H9 (cell line): ENCODE data around the gene PUM1. TPM values are rescaled to one million over a fixed set of nuclear protein-coding genes. Genes with fewer than 3 reads are reported as not detected.
A peak's percentile ranks its signal among the peaks of the same experiment; 100 is the strongest.

Experiments used
- DNase-seq: peaks from one replicate; pipeline ENCODE4 v3.0.0-alpha.2; 2017
- H2AFZ ChIP-seq: one replicate; pipeline ENCODE4 v1.6.1; 2013; ENCODE audit warnings: mild to moderate bottlenecking, low read length, control low read depth, moderate library complexity
- H2AK5ac ChIP-seq: 2 replicates; pipeline ENCODE4 v1.6.1; 2013; ENCODE audit warnings: low read length, control low read depth, mixed read lengths; ENCODE audit not compliant: insufficient read length
- H2BK120ac ChIP-seq: one replicate; pipeline ENCODE4 v1.6.1; 2013; ENCODE audit warnings: low read depth, mild to moderate bottlenecking, low read length, control low read depth, inconsistent platforms; ENCODE audit not compliant: poor library complexity, severe bottlenecking
- H2BK12ac ChIP-seq: 2 replicates; pipeline ENCODE4 v1.6.1; 2013; ENCODE audit warnings: low read length, control low read depth, mixed read lengths, low read depth; ENCODE audit not compliant: insufficient read length
- H2BK15ac ChIP-seq: 2 replicates; pipeline ENCODE4 v1.6.1; 2013; ENCODE audit warnings: low read depth, low read length, control low read depth
- H2BK20ac ChIP-seq: one replicate; pipeline ENCODE4 v1.6.1; 2013; ENCODE audit warnings: low read depth, mild to moderate bottlenecking, low read length, control low read depth, inconsistent platforms; ENCODE audit not compliant: poor library complexity, severe bottlenecking
- H2BK5ac ChIP-seq: 2 replicates; pipeline ENCODE4 v1.6.1; 2013; ENCODE audit warnings: low read length, control low read depth, mixed read lengths; ENCODE audit not compliant: insufficient read length
- H3K14ac ChIP-seq: 2 replicates; pipeline ENCODE4 v1.6.1; 2013; ENCODE audit warnings: low read length, control low read depth; ENCODE audit not compliant: insufficient read depth
- H3K18ac ChIP-seq: 2 replicates; pipeline ENCODE4 v1.6.1; 2013; ENCODE audit warnings: low read depth, mild to moderate bottlenecking, mixed read lengths, low read length, control low read depth; ENCODE audit not compliant: insufficient read length
- H3K23ac ChIP-seq: 2 replicates; pipeline ENCODE4 v1.6.1; 2013; ENCODE audit warnings: low read length, control low read depth, mixed read lengths, low read depth; ENCODE audit not compliant: insufficient read length
- H3K23me2 ChIP-seq: 2 replicates; pipeline ENCODE4 v1.6.1; 2013; ENCODE audit warnings: low read depth, mild to moderate bottlenecking, mixed read lengths, low read length, control low read depth; ENCODE audit not compliant: insufficient read length, poor library complexity, severe bottlenecking
- H3K27ac ChIP-seq: 2 replicates; pipeline ENCODE4 v1.5.1; 2013; ENCODE audit warnings: low read length, control low read depth, mixed read lengths, low read depth; ENCODE audit not compliant: insufficient read length
- H3K27me3 ChIP-seq: 2 replicates; pipeline ENCODE4 v1.6.1; 2013; ENCODE audit warnings: low read length, control low read depth, inconsistent platforms; ENCODE audit not compliant: insufficient read depth
- H3K4ac ChIP-seq: 2 replicates; pipeline ENCODE4 v1.6.1; 2013; ENCODE audit warnings: low read depth, mild to moderate bottlenecking, control low read depth, inconsistent platforms, low read length, moderate library complexity
- H3K4me1 ChIP-seq: 2 replicates; pipeline ENCODE4 v1.6.1; 2013; ENCODE audit warnings: low read length, control low read depth, inconsistent platforms; ENCODE audit not compliant: insufficient read depth
- H3K4me2 ChIP-seq: 2 replicates; pipeline ENCODE4 v1.6.1; 2013; ENCODE audit warnings: low read length, control low read depth, mixed read lengths; ENCODE audit not compliant: insufficient read length, insufficient read depth
- H3K56ac ChIP-seq: 2 replicates; pipeline ENCODE4 v1.6.1; 2013; ENCODE audit warnings: low read depth, mild to moderate bottlenecking, mixed read lengths, low read length, control low read depth; ENCODE audit not compliant: insufficient read length
- H3K79me1 ChIP-seq: 2 replicates; pipeline ENCODE4 v1.6.1; 2013; ENCODE audit warnings: low read depth, mild to moderate bottlenecking, moderate library complexity, low read length, control low read depth, inconsistent platforms; ENCODE audit not compliant: insufficient read depth, poor library complexity, severe bottlenecking
- H3K79me2 ChIP-seq: 2 replicates; pipeline ENCODE4 v1.6.1; 2013; ENCODE audit warnings: low read length, control low read depth, inconsistent platforms; ENCODE audit not compliant: insufficient read depth
- H3K9ac ChIP-seq: 2 replicates; pipeline ENCODE4 v1.6.1; 2013; ENCODE audit warnings: low read length, control low read depth, mixed read lengths; ENCODE audit not compliant: insufficient read length; ENCODE audit errors: extremely low read depth
- H3K9me3 ChIP-seq: one replicate; pipeline ENCODE4 v1.6.1; 2013; ENCODE audit warnings: low read depth, low read length, inconsistent platforms; ENCODE audit not compliant: control insufficient read depth
- H3T11ph ChIP-seq: one replicate; pipeline ENCODE4 v1.6.1; 2013; ENCODE audit warnings: mild to moderate bottlenecking, low read length, control low read depth, inconsistent platforms
- H4K20me1 ChIP-seq: one replicate; pipeline ENCODE4 v1.6.1; 2013; ENCODE audit not compliant: control insufficient read depth, insufficient read length, insufficient read depth
- H4K5ac ChIP-seq: 2 replicates; pipeline ENCODE4 v1.6.1; 2013; ENCODE audit warnings: low read depth, mild to moderate bottlenecking, mixed read lengths, low read length, control low read depth; ENCODE audit not compliant: insufficient read length
- H4K8ac ChIP-seq: replicated peaks from 2 replicates; pipeline ENCODE4 v1.6.1; 2013; ENCODE audit warnings: low read length, control low read depth, mixed read lengths, low read depth; ENCODE audit not compliant: insufficient read length
- H4K91ac ChIP-seq: 2 replicates; pipeline ENCODE4 v1.6.1; 2013; ENCODE audit warnings: low read depth, mild to moderate bottlenecking, moderate library complexity, mixed read lengths, low read length, control low read depth; ENCODE audit not compliant: insufficient read length
- H3K27ac Mint-ChIP-seq, 3 experiments: 2 replicates in 2 of 3; 3 replicates in 1 of 3; pipeline ENCODE4 v1.8.0; 2020 to 2021; ENCODE audit warnings: mixed read lengths in 3 of 3, mild to moderate bottlenecking in 1 of 3, moderate library complexity in 1 of 3
- H3K27me3 Mint-ChIP-seq: 2 replicates; pipeline ENCODE4 v1.8.0; 2021; ENCODE audit warnings: low read depth, mild to moderate bottlenecking, moderate library complexity, mixed read lengths
- H3K36me3 Mint-ChIP-seq, 3 experiments: 2 replicates in 2 of 3; 3 replicates in 1 of 3; pipeline ENCODE4 v1.8.0; 2020 to 2021; ENCODE audit warnings: low read depth in 3 of 3, mixed read lengths in 3 of 3; ENCODE audit not compliant: insufficient read depth in 1 of 3
- H3K4me1 Mint-ChIP-seq, 2 experiments: 2 replicates each; pipeline ENCODE4 v1.8.0; 2020; ENCODE audit warnings: mixed read lengths in 2 of 2
- H3K4me3 Mint-ChIP-seq, 2 experiments: 2 replicates in 1 of 2; 3 replicates in 1 of 2; pipeline ENCODE4 v1.8.0; 2020 to 2021; ENCODE audit warnings: mild to moderate bottlenecking in 2 of 2, mixed read lengths in 2 of 2, moderate library complexity in 1 of 2
- H3K9me3 Mint-ChIP-seq, 2 experiments: 2 replicates in 1 of 2; 3 replicates in 1 of 2; pipeline ENCODE4 v1.8.0; 2020; ENCODE audit warnings: mild to moderate bottlenecking in 2 of 2, mixed read lengths in 2 of 2, moderate library complexity in 1 of 2
- CTCF ChIP-seq: fragments of 200-600 bp; sonication (generic); conservative IDR thresholded peaks from 3 replicates; pipeline ENCODE4 v1.8.0; 2021; ENCODE audit warnings: antibody characterized with exemption, mild to moderate bottlenecking
- whole genome bisulfite sequencing: extraction: QIAGEN DNeasy Blood & Tissue Kit; methylation state at CpG from one replicate; pipeline ENCODE4 v1.1.7; 2013; ENCODE audit warnings: missing lambda C conversion rate, low lambda C conversion rate, mixed read lengths; ENCODE audit not compliant: insufficient read length; ENCODE audit errors: extremely low coverage; 5-methylcytosine and 5-hydroxymethylcytosine counted together
- total RNA-seq: library from RNA; stranded (reverse); gene quantifications from 2 replicates; pipeline ENCODE4 v1.2.1, GENCODE V29; 2021

PUM1 gene
- total RNA-seq, 1 experiment from 2014 or later = 164 TPM

GRCh38 chr1:30955448-30956015, 110.0 kb downstream of the PUM1 start:
- Histone ChIP-seq H3K14ac (no peak overlapping the region), H3T11ph (no peak overlapping the region), H3K23me2 (no peaks in the 10 kb centered on the region), H3K23ac (no peak overlapping the region), H2BK120ac (no peak overlapping the region), H4K8ac (no peak overlapping the region), H4K5ac (no peak overlapping the region), H2BK5ac (no peak overlapping the region), H4K91ac (no peak overlapping the region), H3K9ac (no peak overlapping the region), H2BK15ac (no peak overlapping the region), H3K18ac (no peak overlapping the region), H3K4ac (no peak overlapping the region), H2BK12ac (no peak overlapping the region), H3K9me3 (no peaks in the 10 kb centered on the region), H3K79me2 (0 out of 2 replicates have a peak, but pooled peaks cover 1% of the 10 kb centered on the region), H3K27ac (no peak overlapping the region), H2AFZ (no peak overlapping the region), H3K4me2 (no peak overlapping the region), H3K79me1 (peaks cover 10% of the 10 kb centered on the region), H2AK5ac (no peak overlapping the region), H3K27me3 (no peaks in the 10 kb centered on the region), H2BK20ac (no peak overlapping the region), H3K56ac (no peak overlapping the region), H3K4me1 (no peaks in the 10 kb centered on the region), H4K20me1 (no peaks in the 10 kb centered on the region)
- Mint-ChIP-seq H3K36me3 (peaks cover 37 to 87% (median 85%) of the 10 kb centered on the region in 3 experiments; a peak in 6 of 7 replicates), H3K4me1 (no peaks in the 10 kb centered on the region), H3K27ac (0 out of 7 replicates have a peak overlapping the region, but pooled peaks of 1 of the 3 experiments have one; percentile 44), H3K9me3 (no peaks in the 10 kb centered on the region), H3K4me3 (no peak overlapping the region), H3K27me3 (no peaks in the 10 kb centered on the region)
- DNase-seq = no peak
- TF ChIP-seq CTCF = no peak
- no CpG with 5 or more reads among the region's 1 CpG for WGBS
